Bronchial epithelial cell (primary cell): Measurements from ENCODE around the gene HDAC4. TPM values are rescaled to one million over a fixed set of nuclear protein-coding genes. Genes with fewer than 3 reads are reported as not detected.
A peak's percentile ranks its signal among the peaks of the same experiment; 100 is the strongest.

ENCODE experiments used
- DNase-seq: peaks from one replicate; pipeline ENCODE4 v3.0.0-alpha.2; 2010; ENCODE audit warnings: low read depth
- FAIRE-seq: peaks from 2 replicates; lab custom pipeline; 2011; peaks lifted over from hg19 to GRCh38; lab: Jason Lieb, UNC
- H3K27me3 ChIP-seq: 2 replicates; pipeline ENCODE4 v1.5.1; 2011; ENCODE audit warnings: low read length; ENCODE audit not compliant: control insufficient read depth, insufficient read depth
- H3K36me3 ChIP-seq: 2 replicates; pipeline ENCODE4 v1.5.1; 2011; ENCODE audit warnings: low read length; ENCODE audit not compliant: control insufficient read depth, insufficient read depth
- H3K4me3 ChIP-seq: 2 replicates; pipeline ENCODE4 v1.5.1; 2011; ENCODE audit warnings: mild to moderate bottlenecking, low read depth, low read length, control low read depth
- CTCF ChIP-seq: IDR thresholded peaks from 2 replicates; pipeline ENCODE4 v1.5.1; 2011; ENCODE audit warnings: mild to moderate bottlenecking, moderate library complexity, low read length, control low read depth, inconsistent platforms; ENCODE audit not compliant: insufficient read depth, severe bottlenecking
- total RNA-seq: library from RNA; depleted of rRNA; stranded (reverse); fragments of >200 nt; gene quantifications from 2 replicates; pipeline ENCODE4 v1.2.1, GENCODE V29; 2014

The HDAC4 gene
- total RNA-seq, 1 donor from 2014 or later = 5.3 TPM

- Histone ChIP-seq H3K36me3 (peaks cover 2% of the 10 kb centered on the region), H3K4me3 (no peak overlapping the region), H3K27me3 (no peaks in the 10 kb centered on the region)
- TF ChIP-seq CTCF = no peak
- no peak for FAIRE-seq
- DNase-seq = no peak
Observed at GRCh38 chr2:239322416-239323086, 78.3 kb downstream of the HDAC4 start.

DNA sequence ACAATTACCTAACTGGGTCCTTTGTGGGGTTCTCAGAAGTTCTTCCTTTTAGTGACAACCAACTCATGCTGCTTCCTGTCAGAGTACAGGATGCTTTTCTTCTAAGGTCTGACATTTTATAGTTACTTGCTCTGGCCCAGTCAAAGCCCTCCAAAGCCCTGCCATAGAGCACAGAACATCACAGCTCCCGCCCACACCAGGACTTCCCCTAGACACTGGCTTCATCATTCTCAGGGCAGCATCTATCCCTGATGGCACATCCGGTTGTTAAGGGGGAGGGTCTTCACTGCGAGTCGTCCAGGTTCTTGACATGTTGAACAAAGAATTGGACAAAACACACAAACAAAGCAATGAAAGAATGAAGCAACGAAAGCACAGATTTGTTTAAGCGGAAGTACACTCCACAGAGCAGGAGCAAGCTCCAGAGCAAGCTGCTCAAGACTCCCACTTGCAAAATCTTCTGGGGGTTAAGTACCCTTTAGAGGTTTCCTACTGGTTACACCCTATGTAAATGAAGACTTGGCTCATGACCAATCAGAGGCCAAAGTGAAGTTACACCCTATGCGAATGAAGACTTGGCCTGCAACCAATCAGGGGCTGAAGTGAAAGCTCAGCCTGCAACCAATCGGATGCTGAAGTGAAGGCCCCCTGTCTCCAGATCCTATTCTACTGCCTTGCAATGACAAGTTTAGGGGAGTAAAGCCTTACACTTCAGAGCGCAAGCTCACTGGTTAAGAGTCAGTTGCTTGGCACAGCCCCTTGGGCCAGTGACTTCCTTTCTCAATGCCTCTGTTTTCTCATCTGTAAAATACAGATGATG lies 79.0 kb downstream of the HDAC4 start:
- peaks cover 2% of the 10 kb centered on the region for H3K36me3 ChIP-seq
- no peak overlapping the region for H3K4me3 ChIP-seq
- no peaks in the 10 kb centered on the region for H3K27me3 ChIP-seq
- no peak for TF ChIP-seq CTCF
- FAIRE-seq = no peak
- no peak for DNase-seq

DNA sequence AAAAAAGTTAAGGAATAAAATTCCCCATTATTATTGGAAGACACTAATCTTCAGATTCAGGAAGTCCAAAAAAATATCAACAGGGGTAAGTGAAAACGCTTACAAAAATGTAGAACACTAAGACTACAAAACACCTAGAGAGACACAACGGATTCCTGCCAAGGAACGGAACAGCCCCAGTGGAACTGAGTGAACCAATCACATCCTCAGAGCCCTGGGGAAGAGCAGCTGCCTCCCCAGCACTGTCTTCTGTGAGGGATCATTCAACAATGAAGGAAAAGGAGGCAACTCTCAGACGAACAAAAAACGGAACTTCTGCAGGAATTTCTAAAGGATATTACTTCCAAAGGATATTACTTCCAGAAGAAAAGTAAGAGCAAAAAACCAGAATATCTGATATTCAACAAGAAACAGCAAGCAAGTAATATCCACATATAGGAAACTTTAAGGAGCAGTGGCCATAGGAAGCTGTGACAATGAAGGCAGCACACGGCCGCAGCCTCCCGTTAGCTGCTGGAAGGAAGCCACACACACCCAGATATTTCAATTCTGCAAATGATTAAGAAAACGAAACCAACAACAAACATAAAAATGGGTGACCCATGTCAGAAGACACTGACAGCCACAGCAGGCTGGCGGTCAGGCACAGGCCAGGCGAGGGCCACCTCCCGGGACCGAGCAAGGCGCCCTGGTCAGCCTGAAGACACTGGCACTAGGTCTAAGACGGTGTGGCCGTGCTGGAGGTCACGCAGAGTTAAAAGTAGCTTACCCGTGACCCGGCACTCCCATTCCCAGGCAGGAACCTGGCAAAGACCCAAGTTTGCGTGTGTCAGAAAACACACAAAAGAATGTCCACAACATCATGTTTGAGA lies 81.8 kb downstream of the HDAC4 start:
- FAIRE-seq = no peak
- no peak for TF ChIP-seq CTCF
- Histone ChIP-seq H3K36me3 (peaks cover 2% of the 10 kb centered on the region), H3K4me3 (no peak overlapping the region), H3K27me3 (no peaks in the 10 kb centered on the region)
- DNase-seq = peak; percentile 7

DNA sequence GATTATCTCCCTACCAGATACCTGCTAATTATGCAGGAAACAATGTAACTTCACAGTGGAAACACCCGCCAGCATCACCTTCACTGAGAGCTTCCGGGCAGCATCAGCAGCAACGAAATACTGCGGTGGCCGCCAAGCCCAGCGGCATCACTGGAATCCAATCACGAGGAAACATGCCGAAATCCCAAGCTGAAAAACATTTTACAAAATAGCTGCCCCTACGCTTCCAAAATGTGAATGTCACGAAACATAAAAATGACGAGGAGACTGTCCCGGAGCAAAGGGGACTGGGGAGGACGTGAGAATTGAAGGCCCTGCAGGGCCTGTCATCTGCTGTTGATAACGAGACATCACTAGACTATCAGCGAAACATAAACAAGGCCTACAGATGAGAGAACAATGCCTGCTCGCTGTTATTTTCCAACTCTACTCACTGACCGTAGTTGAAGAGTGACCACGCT lies 82.6 kb downstream of the HDAC4 start:
- DNase-seq = no peak
- Histone ChIP-seq H3K36me3 (peaks cover 2% of the 10 kb centered on the region), H3K27me3 (no peaks in the 10 kb centered on the region), H3K4me3 (no peak overlapping the region)
- FAIRE-seq = no peak
- no peak for TF ChIP-seq CTCF

DNA sequence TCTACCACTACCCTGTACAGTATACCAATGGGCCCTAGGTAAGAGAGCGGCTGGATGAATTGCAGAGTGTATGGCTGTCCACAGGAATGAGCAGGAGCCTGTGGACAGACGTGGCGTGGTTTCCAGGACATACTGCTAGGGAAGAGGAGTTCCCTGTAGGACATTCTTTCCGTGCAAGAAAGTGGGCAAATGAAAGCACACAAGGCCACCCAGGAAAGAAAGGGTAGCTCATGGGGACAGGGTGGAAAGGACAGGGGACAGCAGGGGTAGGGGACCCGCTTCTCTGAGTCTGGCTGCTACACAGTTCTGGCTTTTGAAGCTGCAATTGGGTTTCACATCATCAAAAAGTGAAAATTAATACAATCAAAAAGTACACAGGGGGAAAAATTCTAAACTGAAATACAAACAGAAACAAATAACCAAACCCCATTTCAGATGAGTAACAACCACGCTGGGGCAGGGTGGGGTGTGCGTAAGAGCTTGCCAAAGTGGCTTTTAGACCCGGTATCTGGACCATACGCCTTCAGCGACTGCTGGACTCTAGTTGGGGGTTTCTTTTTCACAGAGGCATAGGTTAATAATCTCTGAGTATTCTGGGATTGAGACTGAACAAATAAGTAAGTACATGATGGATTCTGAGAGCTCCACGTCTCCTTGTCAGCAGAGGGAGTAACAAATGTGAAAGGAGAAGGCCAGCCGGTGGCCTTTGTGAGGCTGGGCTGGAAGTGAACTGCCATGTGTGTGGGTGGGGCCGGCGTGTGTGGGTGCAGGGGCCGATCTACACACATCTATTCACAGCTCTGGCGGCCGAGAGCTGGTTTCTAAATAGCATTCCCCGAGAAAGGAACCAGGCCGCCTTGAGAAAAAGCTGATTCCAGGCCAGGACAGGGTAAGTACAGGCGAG lies 84.0 kb downstream of the HDAC4 start:
- TF ChIP-seq CTCF = no peak
- DNase-seq = peak; percentile 20
- H3K27me3 ChIP-seq = no peaks in the 10 kb centered on the region
- H3K36me3 ChIP-seq = no peaks in the 10 kb centered on the region
- FAIRE-seq = no peak
- no peak overlapping the region for H3K4me3 ChIP-seq
